Astrocyte (in vitro differentiated cells and primary cell): ENCODE measurements around the gene CCT5.

Experiments
- EZH2 ChIP-seq: IDR thresholded peaks from 2 replicates; pipeline ENCODE4 v1.6.1; 2012; ENCODE audit warnings: mild to moderate bottlenecking, low read length, inconsistent platforms; ENCODE audit not compliant: insufficient read depth
- TF ChIP-seq, protein P1 (sequence below): IDR thresholded peaks from 2 replicates; pipeline ENCODE4 v1.5.1; 2011; ENCODE audit warnings: low read depth, mild to moderate bottlenecking, inconsistent platforms, low read length, moderate library complexity; ENCODE audit not compliant: insufficient read depth

DNA sequence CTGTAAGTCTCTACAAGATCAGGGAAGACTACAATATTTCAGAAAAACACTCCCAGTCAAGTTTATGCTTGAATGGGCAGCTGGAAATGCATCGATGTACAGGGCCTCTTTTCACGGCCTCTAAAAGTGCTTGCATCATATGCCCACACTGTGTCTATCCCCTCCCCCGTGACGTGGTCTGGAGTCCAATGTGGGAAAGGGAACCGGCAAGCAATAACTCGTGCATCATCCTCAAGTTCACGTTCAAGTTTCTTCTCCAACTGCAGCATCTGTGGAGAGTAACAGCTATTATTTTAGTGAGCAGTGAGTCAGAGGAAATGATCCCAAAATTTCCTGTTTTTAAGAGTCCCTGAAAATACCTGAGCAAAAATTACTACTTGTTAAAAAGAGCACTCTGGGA, 22.7 kb upstream of the CCT5 start:
- TF ChIP-seq, protein P1, sequence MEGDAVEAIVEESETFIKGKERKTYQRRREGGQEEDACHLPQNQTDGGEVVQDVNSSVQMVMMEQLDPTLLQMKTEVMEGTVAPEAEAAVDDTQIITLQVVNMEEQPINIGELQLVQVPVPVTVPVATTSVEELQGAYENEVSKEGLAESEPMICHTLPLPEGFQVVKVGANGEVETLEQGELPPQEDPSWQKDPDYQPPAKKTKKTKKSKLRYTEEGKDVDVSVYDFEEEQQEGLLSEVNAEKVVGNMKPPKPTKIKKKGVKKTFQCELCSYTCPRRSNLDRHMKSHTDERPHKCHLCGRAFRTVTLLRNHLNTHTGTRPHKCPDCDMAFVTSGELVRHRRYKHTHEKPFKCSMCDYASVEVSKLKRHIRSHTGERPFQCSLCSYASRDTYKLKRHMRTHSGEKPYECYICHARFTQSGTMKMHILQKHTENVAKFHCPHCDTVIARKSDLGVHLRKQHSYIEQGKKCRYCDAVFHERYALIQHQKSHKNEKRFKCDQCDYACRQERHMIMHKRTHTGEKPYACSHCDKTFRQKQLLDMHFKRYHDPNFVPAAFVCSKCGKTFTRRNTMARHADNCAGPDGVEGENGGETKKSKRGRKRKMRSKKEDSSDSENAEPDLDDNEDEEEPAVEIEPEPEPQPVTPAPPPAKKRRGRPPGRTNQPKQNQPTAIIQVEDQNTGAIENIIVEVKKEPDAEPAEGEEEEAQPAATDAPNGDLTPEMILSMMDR, result no peak
- no peak for TF ChIP-seq EZH2
